OCI-LY1 (cell line): ENCODE results near the gene ABLIM1.

Experiments
- H2AFZ ChIP-seq: fragments of 200-600 bp; sonication (generic), shearing (Covaris generic); 2 replicates; pipeline ENCODE4 v1.6.0; 2014; ENCODE audit warnings: antibody characterized with exemption, mild to moderate bottlenecking, low read length
- H3F3A ChIP-seq: fragments of 200-600 bp; sonication (generic), shearing (Covaris generic); 2 replicates; pipeline ENCODE4 v1.6.0; 2014; ENCODE audit warnings: mild to moderate bottlenecking, antibody characterized with exemption, low read length, moderate library complexity; ENCODE audit not compliant: insufficient read depth
- H3K27ac ChIP-seq: fragments of 200-600 bp; sonication (generic); 2 replicates; pipeline ENCODE4 v1.5.1; 2014; ENCODE audit warnings: low read length, mixed run types, mild to moderate bottlenecking, low read depth; ENCODE audit not compliant: poor library complexity, severe bottlenecking
- H3K27me3 ChIP-seq: fragments of 200-600 bp; sonication (generic); 2 replicates; pipeline ENCODE4 v1.6.0; 2014; ENCODE audit warnings: antibody characterized with exemption, mild to moderate bottlenecking, low read length, moderate library complexity; ENCODE audit not compliant: insufficient read depth
- H3K36me3 ChIP-seq: fragments of 200-600 bp; sonication (generic); 2 replicates; pipeline ENCODE4 v1.6.1; 2014; ENCODE audit warnings: mild to moderate bottlenecking, antibody characterized with exemption, low read length, moderate library complexity, mixed read lengths; ENCODE audit not compliant: insufficient read depth
- H3K4me1 ChIP-seq: fragments of 200-600 bp; sonication (generic); 2 replicates; pipeline ENCODE4 v1.5.1; 2014; ENCODE audit warnings: mild to moderate bottlenecking, low read length, moderate library complexity; ENCODE audit not compliant: insufficient read depth, severe bottlenecking
- H3K4me2 ChIP-seq: fragments of 200-600 bp; sonication (generic), shearing (Covaris generic); 2 replicates; pipeline ENCODE4 v1.6.1; 2014; ENCODE audit warnings: low read length
- H3K4me3 ChIP-seq: fragments of 200-600 bp; sonication (generic); 2 replicates; pipeline ENCODE4 v1.5.1; 2014; ENCODE audit warnings: low read length, low read depth, mild to moderate bottlenecking, mixed read lengths; ENCODE audit not compliant: poor library complexity, severe bottlenecking
- H3K79me2 ChIP-seq: fragments of 200-600 bp; shearing (Covaris generic); 2 replicates; pipeline ENCODE4 v1.6.1; 2016; ENCODE audit warnings: mixed run types, low read length, mixed read lengths; ENCODE audit not compliant: insufficient read depth
- H3K9ac ChIP-seq: fragments of 200-600 bp; sonication (generic), shearing (Covaris generic); 2 replicates; pipeline ENCODE4 v1.6.1; 2014; ENCODE audit warnings: mild to moderate bottlenecking, low read length, mixed read lengths
- H3K9me2 ChIP-seq: fragments of 200-600 bp; sonication (generic), shearing (Covaris generic); 2 replicates; pipeline ENCODE4 v1.6.1; 2014; ENCODE audit warnings: low read depth, mild to moderate bottlenecking, low read length, mixed read lengths
- H3K9me3 ChIP-seq: fragments of 200-600 bp; shearing (Covaris generic); 2 replicates; pipeline ENCODE4 v1.6.1; 2014; ENCODE audit warnings: low read length, mixed read lengths
- H4K20me1 ChIP-seq: fragments of 200-600 bp; sonication (generic), shearing (Covaris generic); 2 replicates; pipeline ENCODE4 v1.6.0; 2016; ENCODE audit warnings: mild to moderate bottlenecking, low read length; ENCODE audit not compliant: insufficient read depth
- CTCF ChIP-seq: fragments of 200-600 bp; sonication (generic), shearing (Covaris generic); IDR thresholded peaks from 2 replicates; pipeline ENCODE4 v1.5.1; 2017; ENCODE audit warnings: mild to moderate bottlenecking, antibody characterized with exemption, low read length, moderate library complexity, mixed read lengths
- EZH2 ChIP-seq: fragments of 200-600 bp; sonication (generic), shearing (Covaris generic); IDR thresholded peaks from 2 replicates; pipeline ENCODE4 v1.8.0; 2017; ENCODE audit warnings: borderline replicate concordance, mixed run types, mild to moderate bottlenecking, antibody characterized with exemption, low read length, moderate library complexity, mixed read lengths

The ABLIM1 gene

GRCh38 chr10:114658175-114658574 lies at the start of gene ABLIM1:
Gene ABLIM1, minus strand, starts transcription at chr10:114658275. Its CDS starts 75 bp downstream, at chr10:114658200.
- H3K9ac ChIP-seq, result no peak within 1 kb of the TSS
- H3K79me2 ChIP-seq, result no peaks in the 10 kb centered on the region
- H3F3A ChIP-seq, result no peaks in the 10 kb centered on the region
- H4K20me1 ChIP-seq, result no peaks in the 10 kb centered on the region
- no peaks in the 10 kb centered on the region for H3K27me3 ChIP-seq
- TF ChIP-seq EZH2 (no peak), CTCF (no peak)
- no peak within 1 kb of the TSS for H3K27ac ChIP-seq
- H2AFZ ChIP-seq, result no peak within 1 kb of the TSS
- no peaks in the 10 kb centered on the region for H3K4me1 ChIP-seq
- H3K36me3 ChIP-seq, result no peaks in the 10 kb centered on the region
- no peak within 1 kb of the TSS for H3K4me3 ChIP-seq
- no peaks in the 10 kb centered on the region for H3K9me3 ChIP-seq
- no peak within 1 kb of the TSS for H3K4me2 ChIP-seq
- no peaks in the 10 kb centered on the region for H3K9me2 ChIP-seq

- no peak overlapping the region for H3K27ac ChIP-seq
- H3K4me1 ChIP-seq, result no peaks in the 10 kb centered on the region
- H3K4me2 ChIP-seq, result no peak overlapping the region
- TF ChIP-seq EZH2 (no peak), CTCF (no peak)
- H3K4me3 ChIP-seq, result no peak overlapping the region
- no peaks in the 10 kb centered on the region for H3K9me2 ChIP-seq
- no peaks in the 10 kb centered on the region for H3K27me3 ChIP-seq
- no peak overlapping the region for H2AFZ ChIP-seq
- H4K20me1 ChIP-seq, result no peaks in the 10 kb centered on the region
- no peaks in the 10 kb centered on the region for H3K36me3 ChIP-seq
- no peaks in the 10 kb centered on the region for H3K79me2 ChIP-seq
- H3K9me3 ChIP-seq, result no peaks in the 10 kb centered on the region
- H3F3A ChIP-seq, result no peaks in the 10 kb centered on the region
- no peak overlapping the region for H3K9ac ChIP-seq
Observed at GRCh38 chr10:114706458-114707055, 48.5 kb upstream of the ABLIM1 start.

GRCh38 chr10:114704679-114705078 lies 46.6 kb upstream of the ABLIM1 start:
- Histone ChIP-seq H3K27ac (no peak overlapping the region), H3K4me3 (no peak overlapping the region)

More at GRCh38 chr10:114704679-114705078, 46.6 kb upstream of the ABLIM1 start:
- H3K27me3 ChIP-seq, result no peaks in the 10 kb centered on the region
- H3K4me1 ChIP-seq, result no peaks in the 10 kb centered on the region
- no peaks in the 10 kb centered on the region for H4K20me1 ChIP-seq
- no peak for TF ChIP-seq CTCF
- TF ChIP-seq EZH2, result no peak
- H3K36me3 ChIP-seq, result no peaks in the 10 kb centered on the region
- H3F3A ChIP-seq, result no peaks in the 10 kb centered on the region
- H3K4me2 ChIP-seq, result no peak overlapping the region
- no peaks in the 10 kb centered on the region for H3K9me2 ChIP-seq
- H3K9me3 ChIP-seq, result no peaks in the 10 kb centered on the region
- no peak overlapping the region for H2AFZ ChIP-seq
- no peak overlapping the region for H3K9ac ChIP-seq
- no peaks in the 10 kb centered on the region for H3K79me2 ChIP-seq
